Right cardiac atrium (tissue), 5 donors: ENCODE results near the gene TBC1D4. TPM values are rescaled to one million over a fixed set of nuclear protein-coding genes. Genes with fewer than 3 reads are reported as not detected.
"Not testable (repeated sequence)": the region's sequence is repeated elsewhere in the genome, so short reads cannot be mapped to it uniquely, and the experiment has no call there.

ENCODE experiments used
- ATAC-seq, 2 donors: fragments of 200-7000 bp; cut with Tn5 transposase; one replicate each; pipeline versions ENCODE4 v1.8.0 to v1.9.1; 2020; ENCODE audit warnings: moderate library complexity in 2 of 2, mild to moderate bottlenecking in 1 of 2
- DNase-seq, 3 donors: peaks; one replicate each; pipeline ENCODE4 v3.0.0-alpha.2; 2020
- H3K27ac ChIP-seq: one replicate; pipeline ENCODE4 v1.5.1; 2013; ENCODE audit warnings: mild to moderate bottlenecking, low read length, control low read depth, moderate library complexity
- H3K27me3 ChIP-seq: one replicate; pipeline ENCODE4 v1.6.1; 2013; ENCODE audit not compliant: control insufficient read depth, insufficient read depth
- H3K4me1 ChIP-seq: one replicate; pipeline ENCODE4 v1.6.1; 2013; ENCODE audit warnings: low read length; ENCODE audit not compliant: control insufficient read depth, insufficient read depth
- H3K4me3 ChIP-seq: one replicate; pipeline ENCODE4 v1.5.1; 2013; ENCODE audit warnings: low read length, control low read depth
- H3K9me3 ChIP-seq: one replicate; pipeline ENCODE4 v1.6.1; 2013; ENCODE audit warnings: low read length; ENCODE audit not compliant: control insufficient read depth
- WGBS: extraction: QIAGEN DNeasy Blood & Tissue Kit; methylation state at CpG from one replicate; pipeline ENCODE4 v1.1.7; 2013; 5-methylcytosine and 5-hydroxymethylcytosine counted together
- intact Hi-C, 4 donors: fragments of 100-400 bp; cut with DNase I; formaldehyde crosslinking; loops; one replicate each; pipeline versions ENCODE4 v1.11.0 to v1.14.0; 2022 to 2023
- polyA plus RNA-seq: library from polyadenylated mRNA; stranded (reverse); fragments of 200-250 nt; gene quantifications from one replicate; pipeline ENCODE4 v1.2.3, GENCODE V29; 2013
- total RNA-seq, 4 donors: library from RNA; stranded (reverse); fragmentation: NEBNext Ultra II Directional; extraction: Animal tissue kit (Norgen Biotek cat#: 25700); gene quantifications; one replicate each; pipeline ENCODE4 v1.2.1, GENCODE V29; 2021
- donor health status: healthy with polysubstance abuse.
- donor health status: DM: no; HTN: yes; CAD: no.
- donor health status: DM: no; HTN: no; CAD: no.
- donor health status: DM: no; HTN: yes; CAD: no; lungs with severe emphysema.
- donor health status: DM: yes; HTN: yes; CAD: no.

The TBC1D4 gene
- total and polyA plus RNA-seq, 5 donors = 28.3 to 69.4 (median 62.8) TPM

DNA sequence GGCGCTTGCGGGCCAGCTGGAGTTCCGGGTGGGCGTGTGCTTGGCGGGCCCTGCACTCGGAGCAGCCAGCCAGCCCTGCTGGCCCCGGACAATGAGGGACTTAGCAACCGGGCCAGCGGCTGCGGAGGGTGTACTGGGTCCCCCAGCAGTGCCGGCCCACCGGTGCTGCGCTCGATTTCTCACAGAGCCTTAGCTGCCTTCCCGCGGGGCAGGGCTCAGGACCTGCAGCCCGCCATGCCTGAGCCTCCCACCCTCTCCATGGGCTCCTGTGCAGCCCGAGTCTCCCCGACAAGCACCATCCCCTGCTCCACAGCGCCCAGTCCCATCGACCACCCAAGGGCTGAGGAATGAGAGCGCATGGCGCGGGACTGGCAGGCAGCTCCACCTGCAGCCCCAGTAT is 213.5 kb downstream of the TBC1D4 start:
- H3K27me3 ChIP-seq, H3K4me3 ChIP-seq, ATAC-seq, H3K27ac ChIP-seq, H3K9me3 ChIP-seq, DNase-seq, H3K4me1 ChIP-seq, intact Hi-C loops: not testable (repeated sequence)
- 98% methylated on average over 24 of the region's 24 CpGs for WGBS

- no peaks in the 10 kb centered on the region for H3K27me3 ChIP-seq
- WGBS = 86% methylated on average over 2 of the region's 2 CpGs
- no peaks in the 10 kb centered on the region for H3K4me1 ChIP-seq
- ATAC-seq (no peak), DNase-seq (no peak)
- H3K9me3 ChIP-seq = no peaks in the 10 kb centered on the region
- H3K4me3 ChIP-seq = no peak overlapping the region
- intact Hi-C loops = no loop called here
- no peak overlapping the region for H3K27ac ChIP-seq
Measured at GRCh38 chr13:75264611-75265010, 217.4 kb downstream of the TBC1D4 start.

DNA sequence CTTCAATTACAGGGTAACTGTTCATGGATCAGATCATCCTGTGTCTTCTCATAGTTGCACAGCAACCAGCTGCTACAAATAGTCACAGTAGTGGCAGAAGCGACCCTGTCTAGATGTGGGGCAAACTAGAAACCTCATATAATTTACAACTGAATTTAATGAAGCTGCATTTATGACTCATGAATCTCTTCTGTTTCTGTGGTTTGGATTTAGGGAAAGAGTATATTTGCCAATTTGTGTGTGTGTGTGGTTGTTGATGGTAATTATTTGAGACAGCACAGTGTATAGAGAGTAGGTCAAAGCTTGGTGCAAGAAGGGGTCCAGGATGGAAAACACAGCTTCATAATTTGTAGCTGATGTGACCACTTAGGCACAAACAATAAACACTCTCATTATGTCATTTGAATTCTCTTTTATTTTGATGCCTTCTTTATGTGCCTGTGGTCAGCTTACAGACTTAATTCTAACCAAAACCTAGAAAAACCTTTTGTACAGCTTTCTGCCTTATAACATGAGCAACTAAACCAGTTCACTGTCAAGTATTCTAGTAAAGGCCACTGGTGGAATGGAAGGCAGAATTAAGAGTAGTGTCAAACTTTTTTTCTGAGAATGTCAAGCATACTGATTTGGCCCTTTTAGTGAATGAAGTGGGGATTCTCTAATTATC is 218.1 kb downstream of the TBC1D4 start:
- DNase-seq (no peak), ATAC-seq (no peak)
- no peak overlapping the region for H3K4me3 ChIP-seq
- no peak overlapping the region for H3K27ac ChIP-seq
- no peaks in the 10 kb centered on the region for H3K9me3 ChIP-seq
- intact Hi-C loops = no loop called here
- 1% methylated on average over 1 of the region's 1 CpG for WGBS
- no peaks in the 10 kb centered on the region for H3K27me3 ChIP-seq
- no peaks in the 10 kb centered on the region for H3K4me1 ChIP-seq

DNA sequence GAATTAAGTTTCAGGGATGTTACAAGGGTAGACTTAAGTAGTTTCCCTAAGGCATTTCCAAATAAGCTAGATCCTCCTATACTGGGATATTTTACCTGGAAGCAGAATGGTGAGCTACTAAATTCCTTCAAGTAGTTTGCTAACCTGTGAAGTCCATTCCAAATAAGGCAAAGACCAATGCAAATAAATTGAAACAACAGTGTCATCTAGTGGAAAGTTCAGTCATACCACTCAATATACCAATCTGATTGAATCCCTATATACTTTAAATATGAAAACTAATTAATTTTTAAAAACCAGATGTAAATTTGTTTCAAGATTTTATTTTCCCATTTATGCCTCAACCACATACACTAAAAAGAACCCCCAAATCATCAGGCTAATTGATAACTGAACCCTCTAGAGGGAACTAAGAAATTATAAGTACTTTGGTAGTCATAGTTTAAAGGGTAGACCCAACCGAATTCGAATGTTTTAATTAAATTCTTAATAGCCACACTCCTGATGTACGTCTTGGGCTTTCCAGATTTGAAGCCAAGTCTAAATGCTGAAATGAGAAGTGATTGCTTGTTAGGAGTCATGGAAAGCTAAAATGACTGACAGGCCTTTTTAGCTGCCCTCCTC is 223.7 kb downstream of the TBC1D4 start:
- H3K4me3 ChIP-seq = no peak overlapping the region
- H3K27ac ChIP-seq = no peak overlapping the region
- H3K27me3 ChIP-seq = no peaks in the 10 kb centered on the region
- intact Hi-C loops = no loop called here
- no peaks in the 10 kb centered on the region for H3K4me1 ChIP-seq
- DNase-seq = no peak
- H3K9me3 ChIP-seq = no peaks in the 10 kb centered on the region
- peak in 1 of 2 donors; percentile 55 for ATAC-seq
- 72% methylated on average over 3 of the region's 3 CpGs for WGBS

DNA sequence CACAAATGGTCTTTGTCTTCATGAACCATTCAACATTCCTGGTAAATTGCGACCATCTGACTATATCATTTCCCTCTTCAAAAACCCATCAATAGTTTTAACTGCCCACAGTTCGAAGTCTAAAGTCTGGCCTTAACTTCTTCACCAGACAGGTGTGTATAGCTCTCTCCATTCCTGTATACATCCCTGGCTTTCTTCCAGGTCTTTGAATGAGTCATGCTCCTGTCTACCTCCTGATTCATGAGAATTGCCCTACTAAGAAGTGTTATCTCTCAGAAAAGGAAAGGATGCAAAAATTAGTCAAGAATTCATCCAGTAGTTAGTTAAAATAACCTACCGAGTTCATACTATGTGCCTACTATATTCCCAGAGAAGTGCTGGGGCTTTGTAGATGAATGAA is 225.0 kb downstream of the TBC1D4 start:
- DNase-seq (no peak), ATAC-seq (no peak)
- Histone ChIP-seq H3K27ac (no peak overlapping the region), H3K4me1 (no peaks in the 10 kb centered on the region), H3K27me3 (no peaks in the 10 kb centered on the region), H3K4me3 (no peak overlapping the region), H3K9me3 (no peaks in the 10 kb centered on the region)
- WGBS = 77% methylated on average over 3 of the region's 3 CpGs
- intact Hi-C loops = no loop called here

- no peak overlapping the region for H3K27ac ChIP-seq
- intact Hi-C loops = no loop called here
- no peak for ATAC-seq
- H3K4me3 ChIP-seq = no peak overlapping the region
- no peak for DNase-seq
- H3K4me1 ChIP-seq = no peaks in the 10 kb centered on the region
- WGBS = 35% methylated on average over 1 of the region's 1 CpG
- no peaks in the 10 kb centered on the region for H3K27me3 ChIP-seq
- no peaks in the 10 kb centered on the region for H3K9me3 ChIP-seq
Measured at GRCh38 chr13:75255653-75256052, 226.3 kb downstream of the TBC1D4 start.

GRCh38 chr13:75255147-75255546 is 226.8 kb downstream of the TBC1D4 start:
- no peaks in the 10 kb centered on the region for H3K4me1 ChIP-seq
- no peak overlapping the region for H3K27ac ChIP-seq
- no peak overlapping the region for H3K4me3 ChIP-seq
- no peaks in the 10 kb centered on the region for H3K9me3 ChIP-seq
- DNase-seq = no peak
- H3K27me3 ChIP-seq = no peaks in the 10 kb centered on the region
- intact Hi-C loops = no loop called here
- 96% methylated on average over 6 of the region's 6 CpGs for WGBS
- ATAC-seq = no peak

- H3K27ac ChIP-seq = no peak overlapping the region
- H3K27me3 ChIP-seq = no peaks in the 10 kb centered on the region
- no peaks in the 10 kb centered on the region for H3K4me1 ChIP-seq
- no peak for DNase-seq
- no peak for ATAC-seq
- intact Hi-C loops = no loop called here
- no peaks in the 10 kb centered on the region for H3K9me3 ChIP-seq
- no peak overlapping the region for H3K4me3 ChIP-seq
- 54% methylated on average over 4 of the region's 4 CpGs for WGBS
Measured at GRCh38 chr13:75251188-75251587, 230.8 kb downstream of the TBC1D4 start.

GRCh38 chr13:75250526-75251178 is 231.3 kb downstream of the TBC1D4 start:
- Histone ChIP-seq H3K4me1 (no peaks in the 10 kb centered on the region), H3K9me3 (no peaks in the 10 kb centered on the region), H3K27me3 (no peaks in the 10 kb centered on the region), H3K27ac (no peak overlapping the region), H3K4me3 (no peak overlapping the region)
- intact Hi-C loops = no loop called here
- ATAC-seq (peak; percentile 60 to 64), DNase-seq (peak in 1 of 3 donors; percentile 18)
- WGBS = 41% methylated on average over 7 of the region's 7 CpGs

- H3K27me3 ChIP-seq, H3K9me3 ChIP-seq, ATAC-seq, intact Hi-C loops, H3K27ac ChIP-seq, H3K4me3 ChIP-seq, DNase-seq, H3K4me1 ChIP-seq: not testable (repeated sequence)
- WGBS = 75% methylated on average over 5 of the region's 5 CpGs
Measured at GRCh38 chr13:75245578-75245977, 236.4 kb downstream of the TBC1D4 start.

DNA sequence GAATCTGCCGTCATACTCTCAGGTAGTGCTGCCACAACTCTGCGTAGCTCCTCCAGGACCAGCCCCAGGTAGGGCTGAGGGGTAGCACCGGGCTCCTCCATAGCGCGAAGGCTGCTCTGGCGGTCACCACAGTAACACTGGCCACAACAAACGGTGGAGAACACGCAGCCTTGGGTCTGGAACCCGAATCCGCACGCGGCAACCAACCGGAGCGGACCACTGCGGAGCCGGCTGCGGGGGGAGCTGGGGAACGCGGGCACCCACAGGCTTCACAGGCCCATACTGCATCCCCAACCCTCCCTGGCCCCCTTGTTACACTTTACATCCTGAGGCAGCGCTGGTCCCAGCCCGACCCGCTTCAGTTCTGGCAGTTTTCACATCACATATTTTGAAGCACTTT is 241.7 kb downstream of the TBC1D4 start:
- H3K4me1 ChIP-seq, H3K27ac ChIP-seq, H3K4me3 ChIP-seq, ATAC-seq, H3K27me3 ChIP-seq, H3K9me3 ChIP-seq, intact Hi-C loops: not testable (repeated sequence)
- peak in 1 of 3 donors; percentile 36 for DNase-seq
- WGBS = 89% methylated on average over 22 of the region's 22 CpGs
